Measurements from ENCODE around the gene KMT2C.

KMT2C gene

DNA sequence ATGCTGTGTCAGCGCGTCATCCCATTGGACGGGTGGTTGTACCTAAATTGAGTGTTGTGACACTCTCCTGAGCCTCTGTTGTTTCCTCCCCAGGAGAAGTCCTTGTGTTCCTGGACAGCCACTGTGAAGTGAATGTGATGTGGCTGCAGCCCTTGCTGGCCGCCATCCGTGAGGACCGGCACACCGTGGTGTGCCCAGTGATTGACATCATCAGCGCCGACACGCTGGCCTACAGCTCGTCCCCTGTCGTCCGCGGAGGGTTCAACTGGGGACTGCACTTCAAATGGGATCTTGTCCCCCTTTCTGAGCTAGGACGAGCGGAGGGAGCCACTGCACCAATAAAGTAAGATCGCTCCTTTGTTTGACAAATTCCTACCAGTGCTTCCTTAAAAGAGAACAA lies 327.9 kb downstream of the KMT2C start:
- peaks cover 33% of the 10 kb centered on the region for H3K36me3 ChIP-seq (ENCODE audit: control insufficient read depth, insufficient read depth, low read length)
- H3K4me3 ChIP-seq (ENCODE audit: extremely low read depth, insufficient read depth, low read length, poor library complexity, severe bottlenecking), result no peak overlapping the region
- H3K9me3 ChIP-seq (ENCODE audit: control insufficient read depth, low read length), result no peaks in the 10 kb centered on the region
- no peak overlapping the region for H3K27ac ChIP-seq (ENCODE audit: low read depth, low read length, severe bottlenecking)
- 92 to 96% methylated on average over 14 to 16 of the region's 17 CpGs for WGBS, 2 experiments (ENCODE audit: insufficient coverage in 2 of 2)
- H3K4me1 ChIP-seq (ENCODE audit: control insufficient read depth, insufficient read depth, low read length, poor library complexity, severe bottlenecking), result no peaks in the 10 kb centered on the region

DNA sequence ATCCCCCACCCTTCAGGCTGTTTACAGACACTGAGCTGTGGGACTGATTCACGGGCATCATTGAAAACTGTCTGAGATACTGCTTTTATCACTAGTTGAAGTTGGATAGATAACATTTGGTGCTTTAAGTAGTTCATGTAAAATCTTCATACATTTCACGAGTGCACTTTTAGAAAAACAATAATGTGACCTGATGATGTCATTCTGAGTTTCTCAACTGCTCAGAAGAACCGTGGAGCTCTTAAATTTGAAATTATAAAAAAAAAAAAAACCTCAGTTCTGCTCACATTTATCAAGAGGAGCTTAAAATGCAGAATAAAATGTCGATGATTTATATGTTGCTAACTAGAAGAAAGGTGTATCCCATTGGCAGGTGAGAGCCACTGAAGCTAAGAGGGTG lies 328.8 kb downstream of the KMT2C start:
- H3K4me3 ChIP-seq (ENCODE audit: extremely low read depth, insufficient read depth, low read length, poor library complexity, severe bottlenecking), result no peak overlapping the region
- H3K4me1 ChIP-seq (ENCODE audit: control insufficient read depth, insufficient read depth, low read length, poor library complexity, severe bottlenecking), result no peaks in the 10 kb centered on the region
- no peaks in the 10 kb centered on the region for H3K9me3 ChIP-seq (ENCODE audit: control insufficient read depth, low read length)
- WGBS, 2 experiments (ENCODE audit: insufficient coverage in 2 of 2), result 94 to 100% methylated on average over 2 to 3 of the region's 4 CpGs
- H3K36me3 ChIP-seq (ENCODE audit: control insufficient read depth, insufficient read depth, low read length), result peaks cover 35% of the 10 kb centered on the region
- H3K27ac ChIP-seq (ENCODE audit: low read depth, low read length, severe bottlenecking), result no peak overlapping the region

DNA sequence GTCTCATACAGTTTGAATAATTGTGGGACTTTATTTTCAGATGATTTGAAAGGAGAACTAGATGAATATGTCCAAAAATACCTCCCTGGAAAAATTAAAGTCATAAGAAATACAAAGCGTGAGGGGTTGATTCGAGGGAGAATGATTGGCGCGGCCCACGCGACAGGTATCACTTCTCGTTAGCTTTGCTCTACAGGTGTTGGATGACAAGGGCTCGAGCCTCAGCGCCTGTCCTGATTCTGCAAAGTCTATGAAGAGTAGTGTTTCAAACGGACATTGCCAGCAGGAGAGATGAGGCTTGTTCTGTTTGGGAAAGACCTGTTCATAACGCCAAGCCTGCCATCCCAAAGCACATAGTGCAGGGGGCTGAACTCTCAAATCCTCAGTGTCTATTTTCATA lies 330.6 kb downstream of the KMT2C start:
- H3K27ac ChIP-seq (ENCODE audit: low read depth, low read length, severe bottlenecking), result no peak overlapping the region
- 93 to 97% methylated on average over 11 of the region's 11 CpGs for WGBS, 2 experiments (ENCODE audit: insufficient coverage in 2 of 2)
- H3K4me1 ChIP-seq (ENCODE audit: control insufficient read depth, insufficient read depth, low read length, poor library complexity, severe bottlenecking), result no peaks in the 10 kb centered on the region
- H3K36me3 ChIP-seq (ENCODE audit: control insufficient read depth, insufficient read depth, low read length), result peaks cover 40% of the 10 kb centered on the region
- no peaks in the 10 kb centered on the region for H3K9me3 ChIP-seq (ENCODE audit: control insufficient read depth, low read length)
- no peak overlapping the region for H3K4me3 ChIP-seq (ENCODE audit: extremely low read depth, insufficient read depth, low read length, poor library complexity, severe bottlenecking)

DNA sequence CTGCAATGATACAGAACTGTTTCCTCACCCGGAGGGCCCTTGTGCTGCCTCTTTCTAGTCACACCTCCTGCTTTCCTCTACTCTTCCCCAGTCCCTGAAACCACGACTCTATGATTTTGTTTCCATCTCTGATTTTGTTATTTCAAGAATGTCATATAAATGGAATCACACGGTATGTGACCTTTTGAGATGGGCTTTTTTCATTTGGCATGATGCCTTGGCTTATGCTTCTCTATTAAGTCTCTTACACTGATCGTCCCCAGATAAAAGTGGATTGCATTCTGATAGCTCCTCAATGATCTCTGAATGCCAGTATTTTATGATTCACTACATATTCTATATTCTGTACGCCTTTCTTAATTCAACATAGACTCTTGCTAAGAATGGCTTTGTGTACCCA lies 332.1 kb downstream of the KMT2C start:
- Histone ChIP-seq H3K4me3 (ENCODE audit: extremely low read depth, insufficient read depth, low read length, poor library complexity, severe bottlenecking) (no peak overlapping the region), H3K4me1 (ENCODE audit: control insufficient read depth, insufficient read depth, low read length, poor library complexity, severe bottlenecking) (no peaks in the 10 kb centered on the region), H3K27ac (ENCODE audit: low read depth, low read length, severe bottlenecking) (no peak overlapping the region), H3K36me3 (ENCODE audit: control insufficient read depth, insufficient read depth, low read length) (peaks cover 37% of the 10 kb centered on the region), H3K9me3 (ENCODE audit: control insufficient read depth, low read length) (no peaks in the 10 kb centered on the region)
- 83 to 100% methylated on average over 1 to 5 of the region's 5 CpGs for WGBS, 2 experiments (ENCODE audit: insufficient coverage in 2 of 2)

DNA sequence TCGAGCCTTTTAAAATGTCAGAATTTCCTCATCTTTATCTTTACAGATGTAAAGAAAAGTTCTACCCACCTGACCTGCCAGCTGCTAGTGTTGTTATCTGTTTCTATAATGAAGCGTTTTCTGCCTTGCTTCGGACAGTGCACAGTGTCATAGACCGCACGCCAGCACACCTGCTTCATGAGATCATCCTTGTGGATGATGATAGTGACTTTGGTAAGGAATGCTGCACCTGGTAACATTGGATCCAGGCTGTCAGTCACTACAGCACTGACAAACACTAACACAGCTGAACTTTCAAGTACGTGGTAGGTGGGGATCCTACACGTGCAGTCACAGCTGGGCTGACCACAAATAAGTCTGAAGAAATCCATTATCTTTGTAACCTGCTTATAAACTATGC lies 332.7 kb downstream of the KMT2C start:
- 92 to 97% methylated on average over 5 of the region's 7 CpGs for WGBS, 2 experiments (ENCODE audit: insufficient coverage in 2 of 2)
- Histone ChIP-seq H3K9me3 (ENCODE audit: control insufficient read depth, low read length) (no peaks in the 10 kb centered on the region), H3K4me1 (ENCODE audit: control insufficient read depth, insufficient read depth, low read length, poor library complexity, severe bottlenecking) (no peaks in the 10 kb centered on the region), H3K27ac (ENCODE audit: low read depth, low read length, severe bottlenecking) (no peak overlapping the region), H3K4me3 (ENCODE audit: extremely low read depth, insufficient read depth, low read length, poor library complexity, severe bottlenecking) (no peak overlapping the region), H3K36me3 (ENCODE audit: control insufficient read depth, insufficient read depth, low read length) (peaks cover 37% of the 10 kb centered on the region)

DNA sequence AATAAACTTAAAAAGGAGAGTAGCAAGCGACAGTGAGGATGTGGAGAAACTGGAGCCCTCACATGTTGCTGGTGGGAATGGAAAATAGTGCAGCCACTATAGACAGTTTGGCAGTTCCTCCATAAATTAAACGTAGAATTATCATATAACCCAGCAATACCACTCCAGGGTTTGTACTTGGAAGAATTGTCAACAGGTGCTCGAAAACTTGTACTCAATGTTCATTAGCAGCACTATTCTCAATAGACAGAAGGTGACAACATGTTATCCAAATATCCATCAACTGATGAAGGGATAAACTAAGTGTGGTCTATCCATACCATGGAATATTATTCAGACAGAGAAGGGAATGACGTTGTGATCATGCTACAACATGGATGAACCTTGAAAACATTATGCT lies 338.5 kb downstream of the KMT2C start:
- Histone ChIP-seq H3K4me1 (ENCODE audit: control insufficient read depth, insufficient read depth, low read length, poor library complexity, severe bottlenecking) (no peaks in the 10 kb centered on the region), H3K27ac (ENCODE audit: low read depth, low read length, severe bottlenecking) (no peak overlapping the region), H3K4me3 (ENCODE audit: extremely low read depth, insufficient read depth, low read length, poor library complexity, severe bottlenecking) (no peak overlapping the region), H3K36me3 (ENCODE audit: control insufficient read depth, insufficient read depth, low read length) (peaks cover 13% of the 10 kb centered on the region), H3K9me3 (ENCODE audit: control insufficient read depth, low read length) (no peaks in the 10 kb centered on the region)
- 78% methylated on average over 1 of the region's 4 CpGs; no CpG with 5 or more reads in 1 of the 2 experiments for WGBS, 2 experiments (ENCODE audit: insufficient coverage in 2 of 2)

DNA sequence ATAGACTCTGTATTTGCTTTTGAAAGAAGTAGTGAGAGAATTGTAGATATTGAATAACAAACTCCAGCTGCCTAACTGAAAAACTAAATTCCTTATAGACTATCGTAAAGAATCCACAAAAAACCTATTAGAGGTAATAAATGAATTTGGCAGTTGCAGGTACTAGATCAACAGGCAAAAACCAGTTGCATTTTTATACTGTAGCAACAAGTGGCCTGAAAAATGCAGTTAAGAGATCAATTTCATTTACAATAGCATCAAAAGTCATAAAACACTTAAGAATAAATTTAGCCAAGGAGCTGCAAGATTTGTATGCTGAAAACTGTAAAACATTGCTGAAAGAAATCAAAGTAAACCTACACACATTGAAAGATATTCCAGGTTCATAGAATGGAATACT lies 340.0 kb downstream of the KMT2C start:
- H3K36me3 ChIP-seq (ENCODE audit: control insufficient read depth, insufficient read depth, low read length), result peaks cover 2% of the 10 kb centered on the region
- H3K4me3 ChIP-seq (ENCODE audit: extremely low read depth, insufficient read depth, low read length, poor library complexity, severe bottlenecking), result no peak overlapping the region
- H3K27ac ChIP-seq (ENCODE audit: low read depth, low read length, severe bottlenecking), result no peak overlapping the region
- no peaks in the 10 kb centered on the region for H3K4me1 ChIP-seq (ENCODE audit: control insufficient read depth, insufficient read depth, low read length, poor library complexity, severe bottlenecking)
- no peaks in the 10 kb centered on the region for H3K9me3 ChIP-seq (ENCODE audit: control insufficient read depth, low read length)
- WGBS, 2 experiments (ENCODE audit: insufficient coverage in 2 of 2), result no CpG with 5 or more reads among the region's 1 CpG

DNA sequence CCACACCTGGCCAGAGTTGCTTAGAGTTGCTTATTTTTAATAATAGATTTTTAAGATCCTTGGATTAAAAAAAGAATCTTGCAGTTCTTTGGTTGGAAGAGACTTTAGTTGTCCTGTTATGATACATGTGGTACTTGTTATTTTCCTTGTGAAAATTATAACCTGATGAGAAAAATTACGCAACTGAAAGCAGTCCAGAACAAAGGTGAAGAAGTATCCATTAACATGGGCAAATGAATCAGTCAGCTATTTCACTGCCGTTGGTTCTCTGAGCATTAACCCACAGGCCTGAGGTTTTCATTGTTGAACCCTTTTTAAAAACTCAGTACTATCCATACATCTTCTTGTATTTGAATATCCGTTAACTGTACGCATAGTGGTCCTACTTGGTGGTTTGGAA lies 342.1 kb downstream of the KMT2C start:
- H3K4me3 ChIP-seq (ENCODE audit: extremely low read depth, insufficient read depth, low read length, poor library complexity, severe bottlenecking), result no peak overlapping the region
- no peaks in the 10 kb centered on the region for H3K36me3 ChIP-seq (ENCODE audit: control insufficient read depth, insufficient read depth, low read length)
- 90 to 100% methylated on average over 2 of the region's 4 CpGs for WGBS, 2 experiments (ENCODE audit: insufficient coverage in 2 of 2)
- peaks cover 4% of the 10 kb centered on the region for H3K9me3 ChIP-seq (ENCODE audit: control insufficient read depth, low read length)
- no peaks in the 10 kb centered on the region for H3K4me1 ChIP-seq (ENCODE audit: control insufficient read depth, insufficient read depth, low read length, poor library complexity, severe bottlenecking)
- no peak overlapping the region for H3K27ac ChIP-seq (ENCODE audit: low read depth, low read length, severe bottlenecking)

DNA sequence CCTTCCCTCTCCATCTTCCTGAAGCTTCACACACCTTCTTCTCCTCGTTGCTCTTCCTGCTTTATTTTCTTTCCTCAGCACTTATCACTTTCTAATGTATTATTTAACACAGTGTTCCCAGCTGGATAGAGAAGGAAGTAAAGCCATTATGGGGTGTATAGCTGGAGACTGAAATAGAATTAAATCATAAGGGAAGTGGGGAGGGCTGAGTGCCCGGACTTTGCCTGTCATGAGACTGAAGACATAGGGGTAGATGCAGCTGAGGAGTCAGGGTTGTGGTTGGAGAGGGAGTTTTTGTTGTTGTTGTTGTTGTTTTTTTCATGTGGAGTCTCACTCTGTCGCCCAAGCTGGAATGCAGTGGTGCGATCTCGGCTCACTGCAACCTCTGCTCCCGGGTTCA lies 345.1 kb downstream of the KMT2C start:
- Histone ChIP-seq H3K4me1 (ENCODE audit: control insufficient read depth, insufficient read depth, low read length, poor library complexity, severe bottlenecking) (no peaks in the 10 kb centered on the region), H3K4me3 (ENCODE audit: extremely low read depth, insufficient read depth, low read length, poor library complexity, severe bottlenecking) (no peak overlapping the region), H3K27ac (ENCODE audit: low read depth, low read length, severe bottlenecking) (no peak overlapping the region), H3K36me3 (ENCODE audit: control insufficient read depth, insufficient read depth, low read length) (no peaks in the 10 kb centered on the region), H3K9me3 (ENCODE audit: control insufficient read depth, low read length) (peaks cover 8% of the 10 kb centered on the region)
- 100% methylated on average over 1 of the region's 6 CpGs for WGBS, 2 experiments (ENCODE audit: insufficient coverage in 2 of 2)

DNA sequence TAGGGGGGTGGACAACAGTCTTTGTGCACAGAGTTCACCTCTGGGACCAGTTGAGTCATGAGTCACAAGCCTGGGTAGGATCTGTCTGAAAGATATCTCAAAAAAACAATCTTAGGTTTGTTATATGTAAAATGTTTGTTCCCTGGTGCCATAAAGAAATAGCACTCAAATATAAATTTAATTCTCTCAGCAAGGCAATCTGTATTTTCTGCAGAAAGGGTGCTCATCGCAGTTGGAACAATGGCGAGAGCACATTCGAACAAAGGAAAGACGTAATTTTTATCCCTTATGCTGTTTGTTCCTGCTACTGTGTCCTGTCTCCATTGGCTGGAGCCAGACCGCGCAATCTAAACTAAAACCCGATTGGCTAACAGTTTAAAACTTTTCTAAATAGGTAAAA lies 346.6 kb downstream of the KMT2C start:
- no peaks in the 10 kb centered on the region for H3K36me3 ChIP-seq (ENCODE audit: control insufficient read depth, insufficient read depth, low read length)

DNA sequence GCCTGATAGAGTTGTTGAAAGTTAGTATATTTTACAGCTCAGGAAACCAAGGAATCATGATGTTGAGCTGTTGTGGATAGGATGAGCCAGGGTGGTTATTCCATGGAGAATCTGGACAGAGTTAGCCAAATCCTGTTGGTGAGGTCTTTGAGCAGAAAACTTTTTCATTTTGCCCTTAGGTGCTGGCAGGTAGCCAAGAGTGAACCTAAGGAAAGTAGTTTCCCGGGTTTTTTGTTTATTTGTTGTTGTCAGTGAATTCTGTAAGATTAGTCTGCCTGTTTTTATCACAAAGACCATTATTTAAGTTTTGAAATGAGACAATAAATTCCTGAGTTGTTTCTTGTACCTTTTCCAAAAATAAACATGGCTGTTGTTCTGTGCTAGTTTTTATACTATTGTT lies 349.3 kb downstream of the KMT2C start:
- no peaks in the 10 kb centered on the region for H3K36me3 ChIP-seq (ENCODE audit: control insufficient read depth, insufficient read depth, low read length)
- H3K9me3 ChIP-seq (ENCODE audit: control insufficient read depth, low read length), result peaks cover 8% of the 10 kb centered on the region
- H3K27ac ChIP-seq (ENCODE audit: low read depth, low read length, severe bottlenecking), result no peak overlapping the region
- no CpG with 5 or more reads among the region's 1 CpG for WGBS, 2 experiments (ENCODE audit: insufficient coverage in 2 of 2)
- H3K4me1 ChIP-seq (ENCODE audit: control insufficient read depth, insufficient read depth, low read length, poor library complexity, severe bottlenecking), result no peaks in the 10 kb centered on the region
- no peak overlapping the region for H3K4me3 ChIP-seq (ENCODE audit: extremely low read depth, insufficient read depth, low read length, poor library complexity, severe bottlenecking)

More for the DNA sequence above, 346.6 kb downstream of the KMT2C start:
- H3K4me1 ChIP-seq (ENCODE audit: control insufficient read depth, insufficient read depth, low read length, poor library complexity, severe bottlenecking), result no peaks in the 10 kb centered on the region
- peaks cover 8% of the 10 kb centered on the region for H3K9me3 ChIP-seq (ENCODE audit: control insufficient read depth, low read length)
- H3K27ac ChIP-seq (ENCODE audit: low read depth, low read length, severe bottlenecking), result no peak overlapping the region
- no peak overlapping the region for H3K4me3 ChIP-seq (ENCODE audit: extremely low read depth, insufficient read depth, low read length, poor library complexity, severe bottlenecking)
- WGBS, 2 experiments (ENCODE audit: insufficient coverage in 2 of 2), result 82 to 97% methylated on average over 7 of the region's 7 CpGs

All from mesodermal cell (in vitro differentiated cells).